Activated CD4-positive, alpha-beta T cell treated with anti-CD3 and anti-CD28 coated beads, Interleukin-2, amount 50 U/mL, for 16 hours (primary cell): Measurements from ENCODE around the gene CYB5B.
"Not testable (repeated sequence)": the region's sequence is repeated elsewhere in the genome, so short reads cannot be mapped to it uniquely, and the experiment has no call there.

Source experiments
- DNase-seq: peaks from one replicate; pipeline ENCODE4 v3.0.0-alpha.2; 2020

Gene CYB5B

GRCh38 chr16:69410219-69410990 is 14.0 kb upstream of the CYB5B start:
- DNase-seq, result no peak

GRCh38 chr16:69411064-69411985 is 13.1 kb upstream of the CYB5B start:
- no peak for DNase-seq

- no peak for DNase-seq
Measured at GRCh38 chr16:69412287-69412686, 12.1 kb upstream of the CYB5B start.

DNA sequence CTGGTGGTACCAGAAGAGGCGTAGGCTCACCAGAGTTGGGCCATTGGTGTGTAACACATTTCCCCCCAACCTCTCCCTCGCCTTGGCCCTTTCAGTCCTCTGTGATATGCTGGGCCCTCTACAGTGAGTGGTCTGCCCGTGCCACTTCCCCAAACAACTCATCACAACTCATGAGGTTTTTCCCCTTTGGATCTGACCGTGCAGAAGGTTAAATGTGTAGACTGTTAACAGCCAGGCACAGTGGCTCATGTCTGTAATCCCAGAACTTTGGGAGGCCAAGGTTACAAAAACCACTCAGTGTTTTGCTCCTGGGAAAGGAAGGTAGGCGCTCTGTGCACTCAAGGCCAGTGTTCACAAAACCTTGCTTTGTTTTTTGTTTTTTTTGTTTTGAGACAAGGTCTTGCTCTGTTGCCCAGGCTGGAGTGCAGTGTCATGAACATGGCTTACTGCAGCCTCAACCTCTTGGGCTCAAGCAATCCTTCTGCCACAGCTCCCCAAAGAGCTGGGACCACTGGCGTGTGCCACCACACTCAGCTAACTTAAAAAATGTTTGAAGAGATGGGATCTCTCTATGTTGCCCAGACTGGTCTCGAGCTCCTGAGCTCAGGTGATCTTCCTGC is 11.3 kb upstream of the CYB5B start:
- no peak for DNase-seq

DNA sequence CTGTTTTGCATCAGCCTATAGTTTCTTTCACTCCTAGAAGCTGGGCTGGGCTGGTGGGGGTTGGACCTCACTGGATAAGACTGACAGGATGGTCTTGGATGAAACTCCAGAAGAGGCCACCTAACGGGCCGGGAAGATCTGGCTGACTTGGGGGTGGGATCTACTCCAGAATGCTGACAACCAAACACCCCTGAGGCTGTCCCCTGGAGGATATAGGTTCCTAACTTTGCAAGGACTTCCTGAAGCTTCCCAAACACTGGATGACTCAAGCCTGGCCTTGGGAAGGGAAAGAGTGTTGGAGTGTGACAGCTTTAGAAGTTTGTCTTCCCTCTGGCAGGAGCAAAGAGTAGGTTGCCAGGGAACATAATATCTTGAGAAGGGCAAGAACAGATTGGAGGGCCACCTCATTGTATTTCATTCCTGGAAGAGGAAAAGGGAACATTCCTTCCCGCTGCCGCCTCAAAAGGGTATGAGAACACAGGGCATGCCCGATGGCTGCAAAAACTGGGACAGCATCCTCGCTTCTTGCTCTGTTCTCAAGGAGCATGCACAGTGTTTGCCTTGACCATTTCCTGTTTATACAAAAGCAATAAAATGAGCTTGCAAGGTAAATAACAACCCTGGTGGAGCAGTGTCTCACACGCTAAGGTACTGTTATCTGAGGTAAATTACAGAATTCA is 6.8 kb upstream of the CYB5B start:
- no peak for DNase-seq

GRCh38 chr16:69419956-69420355 is 4.5 kb upstream of the CYB5B start:
- no peak for DNase-seq

GRCh38 chr16:69423189-69423588 is 1.2 kb upstream of the CYB5B start:
- DNase-seq, result no peak

GRCh38 chr16:69424935-69425784 is 741 bp downstream of the CYB5B start:
- peak; percentile 8 for DNase-seq

DNA sequence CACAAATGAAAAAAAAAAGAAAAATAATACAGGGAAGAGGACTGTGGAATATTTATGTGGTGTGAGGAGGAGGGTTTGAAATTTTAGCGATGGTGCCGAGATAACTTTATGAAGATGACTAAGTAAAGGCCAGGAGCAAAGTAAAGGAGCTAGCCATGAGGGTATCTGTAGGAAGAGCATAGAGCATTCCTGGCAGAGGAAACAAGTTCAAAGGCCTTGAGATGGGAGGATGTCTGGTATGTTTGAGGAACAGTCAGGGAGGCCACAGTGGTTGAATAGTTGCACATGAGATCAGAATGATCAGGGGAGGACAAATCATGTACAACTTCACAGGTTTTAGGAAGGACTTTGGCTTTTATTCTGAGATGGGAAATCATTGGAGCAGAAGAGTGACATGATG is 4.2 kb downstream of the CYB5B start:
- no peak for DNase-seq

GRCh38 chr16:69429058-69429640 is 4.7 kb downstream of the CYB5B start:
- not testable (repeated sequence) for DNase-seq

DNA sequence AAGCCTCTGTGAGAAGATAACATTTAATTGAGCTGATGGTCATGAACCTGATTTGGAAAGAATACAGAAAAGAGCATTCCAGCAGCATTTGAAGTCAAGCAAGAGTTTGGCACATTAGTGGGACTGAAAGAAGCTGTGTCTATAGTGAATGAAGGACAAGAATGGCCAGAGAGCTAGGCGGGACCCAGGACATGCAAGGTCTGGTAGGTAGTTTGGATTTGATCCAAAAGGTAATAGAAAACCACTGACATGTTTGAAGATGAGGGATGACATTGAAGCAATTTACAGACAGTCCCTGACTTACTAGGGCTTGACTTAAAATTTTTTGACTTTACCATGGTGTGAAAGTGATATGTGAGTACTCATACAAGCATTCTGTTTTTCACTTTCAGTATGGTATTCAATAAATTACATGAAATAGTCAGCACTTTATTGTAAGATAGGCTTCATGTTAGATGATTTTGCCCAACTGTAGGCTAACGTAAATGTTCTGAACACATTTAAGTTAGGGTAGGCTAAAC is 7.6 kb downstream of the CYB5B start:
- DNase-seq, result peak; percentile 27

GRCh38 chr16:69434066-69434465 is 9.6 kb downstream of the CYB5B start:
- no peak for DNase-seq

- DNase-seq, result no peak
Measured at GRCh38 chr16:69435977-69436820, 11.8 kb downstream of the CYB5B start.

DNA sequence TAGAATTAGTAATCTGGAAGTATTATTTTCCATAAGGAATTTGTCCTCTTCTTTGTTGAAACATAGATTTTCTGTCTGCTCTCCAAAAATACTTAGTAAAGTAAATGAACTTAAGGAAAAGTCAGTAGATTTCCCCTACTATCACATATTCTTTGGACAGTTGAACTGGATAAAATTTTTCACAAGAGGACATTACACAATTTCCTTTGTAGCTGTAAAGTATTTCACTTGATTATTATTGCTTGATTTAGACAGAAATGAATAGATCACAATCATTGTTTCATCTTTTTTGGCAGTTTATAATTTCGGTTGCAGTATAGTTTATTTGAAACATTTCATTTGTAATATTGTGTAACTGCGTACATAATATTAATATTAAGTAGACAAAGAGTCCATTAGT is 12.5 kb downstream of the CYB5B start:
- DNase-seq, result no peak

GRCh38 chr16:69438465-69438864 is 14.0 kb downstream of the CYB5B start:
- DNase-seq, result peak; percentile 43

DNA sequence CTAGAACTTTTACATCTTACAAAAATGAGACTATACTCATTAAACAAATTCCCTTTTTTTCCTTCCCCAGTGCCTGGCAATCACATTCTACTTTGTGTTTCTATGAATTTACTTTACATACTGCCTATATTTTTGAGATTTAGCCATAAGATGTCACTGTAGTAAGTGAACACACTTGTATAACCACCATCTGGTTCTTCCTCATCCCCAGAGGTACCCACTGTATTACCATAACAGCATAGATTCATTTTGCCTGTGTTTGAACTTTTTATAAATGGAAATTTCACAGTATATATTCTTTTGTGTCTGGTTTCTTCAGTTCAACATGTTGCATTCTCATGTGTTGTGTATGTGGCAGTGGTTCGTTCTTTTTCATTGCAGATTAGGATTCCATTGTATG is 15.8 kb downstream of the CYB5B start:
- DNase-seq, result no peak

DNA sequence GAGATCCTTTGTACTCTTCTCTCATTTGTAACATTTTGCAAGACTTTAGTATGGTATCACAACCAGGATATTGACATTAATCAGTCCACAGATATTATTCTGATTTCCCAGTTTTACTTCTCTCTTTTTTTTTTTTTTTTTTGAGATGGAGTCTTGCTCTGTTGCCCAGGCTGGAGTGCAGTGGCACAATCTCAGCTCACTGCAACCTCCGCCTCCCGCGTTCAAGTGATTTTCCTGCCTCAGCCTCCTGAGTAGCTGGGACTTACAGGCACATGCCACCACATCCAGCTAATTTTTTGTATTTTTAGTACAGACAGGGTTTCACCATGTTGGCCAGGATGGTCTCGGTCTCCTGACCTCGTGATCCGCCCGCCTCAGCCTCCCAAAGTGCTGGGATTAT is 16.6 kb downstream of the CYB5B start:
- DNase-seq, result not testable (repeated sequence)

DNA sequence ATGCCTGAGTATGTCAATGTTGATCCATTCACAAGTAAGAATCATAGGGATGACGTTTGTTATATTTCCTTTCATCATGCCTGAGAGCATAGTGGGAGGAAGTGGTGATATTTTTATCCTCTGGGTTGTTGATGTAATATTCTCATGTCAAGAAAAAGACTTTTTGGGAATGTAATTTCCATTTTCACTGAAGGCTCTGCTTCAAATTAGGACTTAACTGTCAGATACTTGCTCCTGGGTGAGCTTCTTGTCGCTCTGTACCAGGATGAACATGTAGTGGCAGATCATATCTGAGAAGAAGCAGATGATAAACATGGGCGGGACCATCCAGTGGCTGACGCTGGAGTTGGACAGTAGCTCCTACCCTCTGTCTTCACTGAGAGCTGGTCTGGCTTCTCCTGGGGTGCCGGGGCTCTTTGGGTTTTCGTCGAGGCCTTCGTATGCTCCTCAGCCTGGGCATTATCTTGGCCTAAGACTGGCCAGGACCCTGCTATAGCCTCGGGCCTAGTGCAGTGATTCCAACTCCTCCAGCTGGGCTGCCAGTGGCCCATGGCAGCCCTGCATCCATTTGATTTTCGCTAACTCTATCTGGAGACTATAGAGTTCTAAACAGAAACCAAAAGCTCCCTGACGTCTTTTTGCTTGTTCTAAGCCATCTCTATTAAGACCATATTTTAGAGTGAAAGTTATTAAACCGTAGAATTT is 19.7 kb downstream of the CYB5B start:
- DNase-seq, result peak; percentile 21

DNA sequence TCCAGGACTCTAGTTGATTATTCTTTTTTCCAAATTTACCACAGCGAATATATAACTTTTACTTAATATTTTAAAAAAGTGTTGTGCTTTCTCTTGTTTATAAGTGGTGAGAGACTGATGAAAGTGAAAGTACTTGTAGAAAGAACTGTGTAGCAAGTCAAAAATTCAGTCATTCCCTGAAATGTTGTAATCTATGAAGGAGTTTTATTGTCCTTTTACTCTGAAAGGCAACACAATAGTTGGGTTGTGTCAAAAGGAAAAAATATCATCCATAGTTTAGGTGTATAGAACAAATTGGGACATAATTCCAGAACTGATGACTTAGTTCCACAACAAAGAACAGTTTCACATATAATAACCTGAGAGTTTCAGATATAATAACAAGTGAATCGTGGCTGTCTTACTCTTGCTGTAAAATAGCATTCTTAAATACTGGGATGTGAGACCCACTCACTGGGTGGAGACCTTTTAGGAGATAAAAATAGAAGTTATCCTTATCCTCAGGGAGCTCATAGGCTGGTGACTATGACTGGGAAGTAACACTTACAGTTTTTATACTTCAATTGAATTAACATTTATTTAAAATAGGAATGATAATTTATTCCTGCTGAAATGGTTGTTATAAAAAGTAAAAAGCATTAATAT is 20.6 kb downstream of the CYB5B start:
- DNase-seq, result peak; percentile 18
